ENCODE results near the gene RAI14. TPM values are rescaled to one million over a fixed set of nuclear protein-coding genes. Genes with fewer than 3 reads are reported as not detected.

Gene RAI14
- total RNA-seq, 2 experiments from 2014 or later, result 0.92 to 12.3 TPM

- CTCF ChIA-PET (ENCODE audit: unreplicated experiment), result no interaction called here
- no peak overlapping the region for H3K4me2 ChIP-seq (ENCODE audit: low read length)
- intact Hi-C loops (cut with micrococcal nuclease; ENCODE audit: unreplicated experiment), result no loop called here
These were observed 28.8 kb downstream of the RAI14 start for GRCh38 chr5:34684980-34685352.

GRCh38 chr5:34685485-34686165, 29.5 kb downstream of the RAI14 start:
- TF ChIP-seq EZH2phosphoT487 (IDR thresholded peaks at IDR 0.05; ENCODE audit: borderline replicate concordance, low read depth, low read length), result no peak
- TF ChIP-seq CTCF (conservative IDR thresholded peaks at IDR 0.05; ENCODE audit: low read length), result no peak
- H3K36me3 ChIP-seq (ENCODE audit: insufficient read depth, low read length), result no peaks in the 10 kb centered on the region
- CTCF ChIA-PET (ENCODE audit: unreplicated experiment), result no interaction called here
- BruUV-seq (replicated peaks), result no TSS peak
- no peaks in the 10 kb centered on the region for H3K9me3 ChIP-seq (ENCODE audit: low read length)
- H3K27ac ChIP-seq (ENCODE audit: low read depth, low read length, poor library complexity, severe bottlenecking), result no peak overlapping the region
- H2AFZ ChIP-seq (ENCODE audit: low read length), result no peak overlapping the region
- no peaks in the 10 kb centered on the region for H3K79me2 ChIP-seq (ENCODE audit: insufficient read depth, low read depth, low read length)
- no peak overlapping the region for H3K4me2 ChIP-seq (ENCODE audit: low read length)
- H4K20me1 ChIP-seq (ENCODE audit: insufficient read depth, low read length), result no peaks in the 10 kb centered on the region
- intact Hi-C loops (cut with micrococcal nuclease; ENCODE audit: unreplicated experiment), result no loop called here
- no peak for DNase-seq (ENCODE audit: low spot score)
- no peaks in the 10 kb centered on the region for H3K9me2 ChIP-seq (ENCODE audit: insufficient read depth, low read length)
- POLR2A ChIA-PET, result interaction anchor here (0.5 kb wide), 1 partner anchor 36 kb away, joined by 3 read pairs; no protein-coding TSS in a partner anchor
- no peaks in the 10 kb centered on the region for H3K4me1 ChIP-seq (ENCODE audit: insufficient read depth, low read length, poor library complexity, severe bottlenecking)
- H3K4me3 ChIP-seq (ENCODE audit: low read depth, low read length, poor library complexity, severe bottlenecking), result no peak overlapping the region

More at GRCh38 chr5:34684980-34685352, 28.8 kb downstream of the RAI14 start:
- no peaks in the 10 kb centered on the region for H3K79me2 ChIP-seq (ENCODE audit: insufficient read depth, low read depth, low read length)
- no peaks in the 10 kb centered on the region for H3K9me3 ChIP-seq (ENCODE audit: low read length)
- H3K9me2 ChIP-seq (ENCODE audit: insufficient read depth, low read length), result no peaks in the 10 kb centered on the region
- no peak overlapping the region for H2AFZ ChIP-seq (ENCODE audit: low read length)
- POLR2A ChIA-PET, result interaction anchor here (0.5 kb wide), 1 partner anchor 35 kb away, joined by 3 read pairs; no protein-coding TSS in a partner anchor
- no peak overlapping the region for H3K27ac ChIP-seq (ENCODE audit: low read depth, low read length, poor library complexity, severe bottlenecking)
- TF ChIP-seq CTCF (conservative IDR thresholded peaks at IDR 0.05; ENCODE audit: low read length) (no peak), EZH2phosphoT487 (IDR thresholded peaks at IDR 0.05; ENCODE audit: borderline replicate concordance, low read depth, low read length) (no peak)
- no TSS peak for BruUV-seq (replicated peaks)
- H3K36me3 ChIP-seq (ENCODE audit: insufficient read depth, low read length), result no peaks in the 10 kb centered on the region
- H3K4me3 ChIP-seq (ENCODE audit: low read depth, low read length, poor library complexity, severe bottlenecking), result no peak overlapping the region
- no peak for DNase-seq (ENCODE audit: low spot score)
- no peaks in the 10 kb centered on the region for H4K20me1 ChIP-seq (ENCODE audit: insufficient read depth, low read length)
- H3K4me1 ChIP-seq (ENCODE audit: insufficient read depth, low read length, poor library complexity, severe bottlenecking), result no peaks in the 10 kb centered on the region

- Histone ChIP-seq H3K4me3 (ENCODE audit: low read depth, low read length, poor library complexity, severe bottlenecking) (no peak overlapping the region), H3K4me2 (ENCODE audit: low read length) (no peak overlapping the region), H3K36me3 (ENCODE audit: insufficient read depth, low read length) (no peaks in the 10 kb centered on the region), H3K4me1 (ENCODE audit: insufficient read depth, low read length, poor library complexity, severe bottlenecking) (no peaks in the 10 kb centered on the region), H3K27ac (ENCODE audit: low read depth, low read length, poor library complexity, severe bottlenecking) (no peak overlapping the region), H3K79me2 (ENCODE audit: insufficient read depth, low read depth, low read length) (no peaks in the 10 kb centered on the region), H3K9me2 (ENCODE audit: insufficient read depth, low read length) (no peaks in the 10 kb centered on the region), H4K20me1 (ENCODE audit: insufficient read depth, low read length) (no peaks in the 10 kb centered on the region), H3K9me3 (ENCODE audit: low read length) (no peaks in the 10 kb centered on the region), H2AFZ (ENCODE audit: low read length) (no peak overlapping the region)
- intact Hi-C loops (cut with micrococcal nuclease; ENCODE audit: unreplicated experiment), result no loop called here
- ChIA-PET POLR2A (no interaction called here), CTCF (ENCODE audit: unreplicated experiment) (interaction anchor here (0.6 kb wide), 1 partner anchor 98 kb away, joined by 3 read pairs; no protein-coding TSS in a partner anchor)
- no peak for DNase-seq (ENCODE audit: low spot score)
- BruUV-seq (replicated peaks), result no TSS peak
- TF ChIP-seq CTCF (conservative IDR thresholded peaks at IDR 0.05; ENCODE audit: low read length) (no peak), EZH2phosphoT487 (IDR thresholded peaks at IDR 0.05; ENCODE audit: borderline replicate concordance, low read depth, low read length) (no peak)
These were observed 30.7 kb downstream of the RAI14 start for GRCh38 chr5:34686762-34687268.
